GM19468 (cell line): ENCODE results near the gene THUMPD1.
"Not testable (repeated sequence)": the region's sequence is repeated elsewhere in the genome, so short reads cannot be mapped to it uniquely, and the experiment has no call there.

ENCODE experiments used
- ATAC-seq: cut with Tn5 transposase; IDR thresholded peaks from one replicate; pipeline ENCODE4 v1.9.1; 2021; ENCODE audit warnings: mild to moderate bottlenecking, moderate library complexity, moderate number of reproducible peaks; ENCODE audit not compliant: unreplicated experiment; ENCODE audit errors: extremely low read depth

The THUMPD1 gene

GRCh38 chr16:20704281-20704680 is 37.3 kb downstream of the THUMPD1 start:
- ATAC-seq = no peak

- ATAC-seq = not testable (repeated sequence)
These were observed 39.9 kb downstream of the THUMPD1 start for GRCh38 chr16:20701692-20702091.

- no peak for ATAC-seq
These were observed 45.0 kb downstream of the THUMPD1 start for GRCh38 chr16:20696618-20697017.

- ATAC-seq = no peak
These were observed 46.6 kb downstream of the THUMPD1 start for GRCh38 chr16:20695024-20695423.

GRCh38 chr16:20694096-20694495 is 47.5 kb downstream of the THUMPD1 start:
- not testable (repeated sequence) for ATAC-seq

- ATAC-seq = no peak
These were observed 52.0 kb downstream of the THUMPD1 start for GRCh38 chr16:20689668-20690067.

GRCh38 chr16:20683812-20684211 is 57.8 kb downstream of the THUMPD1 start:
- ATAC-seq = no peak
